ENCODE measurements around the gene POPDC2.

The POPDC2 gene

DNA sequence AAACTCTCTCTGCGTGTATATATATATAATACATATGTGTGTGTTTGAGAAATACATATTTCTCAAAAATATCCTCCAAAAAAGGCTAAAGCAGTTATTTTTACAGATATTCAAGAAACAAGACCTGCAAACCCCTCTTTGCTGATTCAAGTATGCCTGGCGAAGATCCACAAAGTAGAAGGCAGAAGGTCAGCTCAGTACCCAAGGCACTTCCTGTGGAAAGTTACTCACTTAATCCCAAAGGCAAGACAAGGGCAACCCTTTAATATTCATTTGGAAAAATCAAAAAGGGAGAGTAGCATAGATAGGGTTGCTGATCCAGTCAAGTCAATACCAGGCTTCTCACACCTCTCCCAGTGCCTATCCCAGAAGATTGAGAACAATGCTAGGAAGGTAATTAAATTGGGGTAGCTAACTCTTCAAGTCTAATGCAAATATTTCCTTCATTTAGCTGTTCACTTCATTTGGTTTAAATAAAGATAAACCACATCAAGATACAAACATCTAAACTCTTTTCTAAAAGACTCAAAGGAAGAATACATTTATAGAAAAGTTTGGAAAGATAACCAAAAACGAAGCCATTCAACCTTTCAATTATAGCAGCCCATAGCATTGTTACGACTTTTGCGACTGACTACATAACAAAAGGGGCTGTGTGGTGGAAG, 9.6 kb upstream of the POPDC2 start:
- DNase-seq = no peak

DNA sequence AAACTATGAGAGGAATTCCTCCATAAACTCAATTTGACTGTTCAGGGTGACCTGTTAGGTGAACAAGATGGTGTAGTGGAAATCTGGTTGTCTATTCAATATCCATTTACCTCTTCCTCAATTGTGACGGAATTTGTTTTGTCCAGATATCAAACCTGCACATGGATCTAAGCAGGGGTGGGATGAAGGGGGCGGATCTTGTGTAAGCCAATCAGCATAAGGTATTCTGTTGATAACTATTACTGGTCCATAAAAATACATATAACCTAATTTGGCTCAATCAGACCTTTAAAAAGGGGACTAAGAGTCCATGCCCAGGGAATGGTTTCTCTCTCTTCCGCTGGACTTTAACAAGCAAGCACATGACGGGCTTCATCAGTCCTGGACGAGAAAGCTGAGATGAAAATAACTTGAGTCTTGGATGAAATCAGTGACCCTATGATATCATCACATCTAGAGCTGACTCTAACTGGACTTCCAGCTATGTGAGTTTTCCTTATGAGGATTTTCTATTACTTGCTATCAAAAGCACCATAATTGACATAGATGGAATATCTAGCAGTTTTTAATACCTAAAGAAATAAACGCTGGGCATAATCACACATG, 5.7 kb upstream of the POPDC2 start:
- no peak for DNase-seq

DNA sequence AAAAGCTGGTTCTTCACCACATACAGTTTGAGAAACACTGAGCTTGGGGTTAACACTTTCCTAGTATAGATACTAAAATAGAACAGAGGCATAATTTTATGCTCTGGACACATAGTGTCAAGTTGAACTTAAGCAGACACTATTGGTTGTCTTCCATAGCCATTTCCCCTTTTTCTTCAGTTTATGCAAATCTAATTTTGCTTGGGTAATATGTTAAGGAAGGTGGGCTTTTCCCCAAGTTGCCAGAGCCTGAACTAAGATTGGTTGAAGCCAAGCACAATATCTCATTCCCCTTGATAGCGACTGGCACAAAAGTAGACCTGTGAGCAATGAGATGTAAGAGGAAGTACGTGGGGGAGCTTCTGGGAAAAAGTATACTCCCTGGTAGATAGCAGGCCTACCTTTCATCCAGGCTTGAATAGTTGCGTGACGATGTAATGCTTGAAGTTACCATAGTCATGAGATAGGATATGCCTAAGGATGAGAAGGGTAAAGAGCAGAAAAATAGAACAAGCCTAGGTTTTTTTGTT, 4.5 kb upstream of the POPDC2 start:
- DNase-seq = no peak

DNA sequence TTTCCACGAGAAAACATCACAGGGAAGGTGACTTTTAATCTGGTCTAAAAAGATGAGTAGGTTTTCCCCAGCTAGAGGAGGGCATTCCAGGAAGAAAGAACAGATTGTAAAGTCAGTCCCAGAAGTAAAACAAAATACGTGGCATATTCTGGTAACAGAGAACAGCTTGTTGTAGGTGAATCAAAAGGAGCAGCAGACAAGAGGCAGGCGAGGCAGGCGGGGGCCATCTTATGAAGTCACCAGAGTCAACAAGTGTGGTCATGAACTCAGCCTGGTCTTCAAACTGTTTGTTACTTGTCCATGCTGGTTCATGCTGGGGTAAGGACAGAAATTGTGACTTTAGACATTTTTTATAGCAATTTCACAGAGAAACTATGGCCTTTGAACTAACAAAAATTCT, 4.0 kb upstream of the POPDC2 start:
- DNase-seq = no peak

DNA sequence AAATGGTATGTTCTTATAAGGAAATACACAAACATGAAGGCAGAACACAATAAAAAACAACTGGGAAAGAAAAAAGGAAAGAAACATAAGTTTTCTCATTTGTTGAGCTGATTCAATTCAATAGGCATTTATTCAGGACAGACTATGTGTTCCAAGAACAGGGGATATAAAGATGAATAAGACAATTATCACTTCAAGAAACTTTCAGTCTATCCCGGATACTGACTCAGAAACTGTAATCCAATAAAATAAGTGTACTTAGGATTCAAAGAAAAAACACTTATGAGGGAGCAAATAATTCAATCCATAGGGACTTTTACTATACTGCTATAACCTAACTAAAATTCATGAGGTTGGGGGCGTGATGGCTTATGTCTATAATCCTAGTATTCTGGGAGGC, 3.5 kb upstream of the POPDC2 start:
- no peak for DNase-seq

DNA sequence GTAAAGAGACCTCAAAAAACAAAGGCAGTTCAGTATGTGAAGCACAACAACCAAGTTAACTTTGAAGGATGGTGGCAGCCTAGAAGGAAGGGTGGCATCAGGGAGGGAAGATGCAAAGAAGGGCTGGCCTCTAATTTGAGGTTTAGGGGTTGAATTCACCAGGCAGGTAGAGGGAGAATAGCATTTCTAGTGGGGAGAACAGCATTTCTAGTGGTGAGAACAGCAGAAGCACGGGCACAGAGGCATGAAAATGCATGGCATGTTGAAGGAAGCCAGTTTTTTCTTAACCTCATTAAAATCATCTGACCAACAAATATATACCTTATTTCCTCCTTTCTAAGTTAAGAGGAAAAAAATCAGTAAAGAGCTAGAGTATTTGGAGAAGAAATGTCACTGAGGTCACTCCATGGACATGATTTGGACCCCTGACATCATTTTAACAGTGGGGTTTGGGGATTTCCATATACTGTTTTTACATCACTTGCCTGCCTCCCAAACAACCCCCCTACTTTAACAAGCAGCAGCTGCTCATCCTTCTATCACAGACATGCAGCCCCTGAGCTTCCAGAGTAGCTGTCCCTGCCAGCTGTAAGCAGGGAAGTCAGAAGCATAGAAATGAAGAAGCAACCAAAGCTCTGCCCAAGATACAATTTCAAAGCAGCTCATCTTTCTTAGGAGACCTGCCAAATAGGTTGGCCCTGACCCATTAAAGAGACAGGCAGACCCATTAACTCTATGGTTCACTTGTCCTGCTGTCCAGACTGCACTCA, 2.4 kb upstream of the POPDC2 start:
- DNase-seq = no peak

DNA sequence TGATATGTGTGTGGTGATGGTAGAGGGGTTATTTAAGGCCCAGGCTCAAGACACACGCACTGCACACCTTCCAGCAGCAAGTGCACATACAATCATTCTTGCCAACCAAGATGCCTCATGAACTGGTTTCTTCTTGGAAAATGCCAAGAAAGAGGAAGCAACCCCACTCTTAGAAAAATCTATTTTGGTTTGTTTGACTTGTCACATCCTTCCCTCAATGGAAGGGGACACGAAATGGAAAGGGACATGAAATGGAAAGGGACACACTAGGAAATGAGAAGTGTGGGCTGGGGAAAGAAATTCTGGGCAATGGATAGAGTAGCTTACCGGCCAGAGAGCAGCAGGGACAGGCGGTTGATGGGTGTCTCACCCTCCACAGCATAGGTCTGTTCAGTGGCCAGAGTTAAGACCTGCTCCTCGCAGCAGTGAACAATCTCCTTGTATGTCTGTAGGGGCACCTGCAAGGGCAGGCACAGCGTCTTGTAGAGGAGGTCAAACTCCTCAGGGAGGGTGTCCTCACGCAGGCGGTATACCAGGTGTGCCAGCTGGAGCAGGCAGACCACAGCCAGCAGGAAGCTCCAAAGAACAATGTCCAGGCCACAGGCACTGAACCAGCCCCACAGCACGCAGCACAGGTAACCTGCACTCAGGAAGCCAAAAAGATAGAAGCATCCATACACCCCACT, 640 bp downstream of the POPDC2 start:
- DNase-seq = no peak

DNA sequence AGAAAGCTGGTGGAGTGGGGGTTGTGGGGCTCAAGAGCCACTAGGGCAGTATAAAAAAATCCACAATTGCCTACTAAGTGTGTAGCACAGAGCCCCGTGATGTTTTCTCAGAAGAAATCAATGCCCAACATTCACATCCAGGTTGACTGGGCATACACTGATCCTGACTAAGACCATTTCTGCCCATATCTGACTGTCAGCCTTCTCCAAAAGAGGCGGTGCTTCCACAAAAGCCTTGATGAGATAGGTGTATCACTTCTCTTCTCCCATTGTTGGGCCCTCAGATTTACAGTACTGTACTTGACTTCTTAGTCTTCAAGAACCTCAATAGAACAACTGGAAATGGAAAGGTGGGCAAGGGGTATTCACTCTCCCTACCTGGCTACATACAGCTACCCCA, 1.4 kb downstream of the POPDC2 start:
- no peak for DNase-seq

DNA sequence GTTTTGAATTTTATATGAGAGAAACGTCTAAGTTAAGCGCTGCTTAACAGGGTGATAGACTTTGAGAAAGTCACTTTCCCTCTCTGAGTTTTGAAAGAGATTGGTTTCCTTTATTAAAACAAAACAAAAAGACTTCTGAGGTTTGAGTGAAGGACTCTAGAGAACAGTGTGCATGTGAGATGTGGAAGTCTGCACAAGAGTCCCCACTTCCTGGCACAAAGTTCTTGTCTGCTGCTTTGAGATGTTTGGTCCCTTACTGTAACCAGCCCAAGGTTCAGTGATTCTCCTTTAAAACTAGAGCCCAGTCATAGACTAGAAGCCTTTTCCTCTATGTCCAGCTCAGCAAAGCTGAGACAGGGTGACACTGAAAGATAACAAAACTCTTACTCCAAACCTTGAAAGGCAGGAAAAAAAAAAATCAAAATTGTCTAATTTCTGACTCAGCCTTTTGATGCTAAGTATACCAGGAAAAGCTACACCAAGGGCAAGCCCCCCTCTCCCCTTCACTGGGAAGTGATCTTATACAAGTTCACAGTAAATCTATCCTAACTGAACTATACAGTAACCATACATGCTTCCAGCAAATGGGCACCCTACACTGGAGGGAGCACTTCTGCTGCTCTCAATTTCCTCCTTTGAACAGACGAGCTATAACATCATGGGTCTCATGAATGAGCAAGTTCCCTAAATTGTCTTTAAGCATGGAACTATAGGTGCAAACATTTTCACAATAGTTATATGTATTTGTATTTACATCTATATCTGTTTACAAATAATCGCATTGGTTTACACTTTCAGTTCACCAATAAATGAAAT, 2.3 kb downstream of the POPDC2 start:
- no peak for DNase-seq

DNA sequence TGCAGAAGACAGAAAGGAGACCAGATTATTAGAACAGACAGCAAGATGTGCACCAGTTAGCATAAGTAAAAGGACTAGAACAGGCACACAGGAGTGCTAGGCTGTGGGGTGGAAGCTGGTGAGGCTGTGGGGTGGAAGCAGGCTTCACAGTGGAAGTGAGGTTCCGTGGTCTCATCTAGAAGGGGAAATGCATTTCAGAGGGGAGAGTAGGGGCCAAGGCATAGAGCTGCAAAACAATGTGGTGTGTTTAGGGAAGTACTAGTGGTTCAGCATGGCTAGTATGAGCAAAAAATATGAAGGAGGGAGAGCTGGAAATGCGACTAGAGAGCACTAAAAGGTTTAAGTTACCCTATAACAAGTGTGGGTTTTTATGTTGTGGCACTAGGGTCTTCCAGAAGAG, 6.5 kb downstream of the POPDC2 start:
- DNase-seq = no peak

DNA sequence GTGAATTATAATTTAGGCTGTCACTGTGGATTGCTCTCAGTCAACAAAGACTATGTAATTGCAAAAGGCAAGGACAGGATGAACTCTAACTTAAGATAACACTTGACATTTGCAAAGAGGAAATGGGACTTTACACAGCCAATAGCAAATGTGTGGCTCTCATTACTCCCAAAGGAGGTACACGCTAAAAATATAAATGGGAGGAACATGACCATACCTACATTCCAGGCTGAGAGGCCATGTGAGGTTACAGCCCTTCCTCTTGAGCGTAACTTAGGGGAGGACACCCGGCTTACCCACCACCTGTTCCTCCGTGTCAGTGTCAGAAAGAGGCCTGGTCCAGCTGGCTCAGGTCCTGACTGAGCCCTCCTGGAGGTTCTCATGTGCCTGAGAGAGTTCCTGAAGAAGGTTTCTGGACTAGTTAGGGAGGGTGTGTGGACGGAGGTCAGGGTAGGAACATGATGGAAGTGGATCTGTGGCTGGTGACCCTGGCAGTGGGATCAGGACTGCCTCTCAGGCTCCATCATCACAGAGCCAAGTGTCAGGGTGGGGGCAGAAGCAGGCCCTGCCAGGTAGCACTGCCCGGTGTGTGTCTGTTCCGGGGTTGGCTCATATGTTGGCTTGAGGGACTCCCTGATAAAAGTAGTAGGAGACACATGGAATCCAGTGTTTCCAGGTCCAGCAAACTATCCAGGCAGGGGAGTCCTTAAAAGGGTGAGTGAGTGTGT, 7.9 kb downstream of the POPDC2 start:
- no peak for DNase-seq

DNA sequence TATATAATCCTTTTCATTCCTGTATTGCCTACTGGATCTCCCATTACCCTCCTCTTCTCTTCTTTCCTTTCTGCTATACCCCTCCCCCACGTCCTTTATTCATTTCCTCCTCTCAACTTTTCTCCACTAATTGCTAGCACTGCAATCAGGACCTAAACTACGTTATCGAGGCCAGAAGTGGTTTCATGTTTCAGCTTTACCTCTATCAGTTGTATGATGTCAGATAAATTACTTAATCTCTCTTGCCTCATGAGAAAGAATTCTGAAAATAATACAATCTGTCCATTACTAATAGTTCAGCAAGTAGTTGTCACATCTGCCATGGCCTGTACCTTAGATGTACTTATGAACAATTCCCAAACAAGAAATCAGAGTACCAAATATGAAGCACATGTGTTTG, 10.6 kb downstream of the POPDC2 start:
- DNase-seq = no peak

DNA sequence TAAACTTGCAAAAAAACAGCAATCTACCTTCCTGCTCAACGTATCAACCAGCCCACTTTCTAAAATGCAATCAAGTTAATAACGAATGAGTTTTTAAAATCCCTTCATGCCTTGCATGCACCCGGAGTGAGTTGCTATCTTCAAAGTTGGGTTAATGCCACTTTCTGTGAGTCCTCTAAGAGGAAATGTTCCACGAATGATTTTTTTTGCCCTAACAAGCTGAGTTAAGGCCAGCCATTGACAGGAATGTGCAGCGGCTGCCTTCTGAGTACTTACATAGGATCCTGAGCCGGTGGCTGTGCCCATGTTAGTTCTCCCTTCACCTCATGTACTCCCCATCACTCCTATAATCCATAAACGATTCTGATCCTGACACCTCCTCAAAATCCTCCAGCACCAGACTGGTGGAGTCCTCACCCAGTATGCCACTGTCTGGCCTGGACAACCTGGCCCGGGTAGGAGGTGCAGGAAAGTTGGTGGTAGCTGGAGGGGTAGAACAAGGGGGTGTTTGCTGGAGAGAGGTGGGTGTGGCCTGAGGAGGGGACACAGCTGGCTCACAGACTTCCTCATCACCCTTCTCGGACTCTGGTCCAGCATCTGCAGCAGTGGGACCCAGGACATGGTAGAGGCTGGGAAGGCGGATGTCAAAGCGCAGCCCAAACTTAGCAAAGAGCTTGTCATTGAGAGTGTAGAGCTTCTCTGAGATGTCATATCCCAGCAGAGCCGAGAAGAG, 12.4 kb downstream of the POPDC2 start:
- DNase-seq = no peak

DNA sequence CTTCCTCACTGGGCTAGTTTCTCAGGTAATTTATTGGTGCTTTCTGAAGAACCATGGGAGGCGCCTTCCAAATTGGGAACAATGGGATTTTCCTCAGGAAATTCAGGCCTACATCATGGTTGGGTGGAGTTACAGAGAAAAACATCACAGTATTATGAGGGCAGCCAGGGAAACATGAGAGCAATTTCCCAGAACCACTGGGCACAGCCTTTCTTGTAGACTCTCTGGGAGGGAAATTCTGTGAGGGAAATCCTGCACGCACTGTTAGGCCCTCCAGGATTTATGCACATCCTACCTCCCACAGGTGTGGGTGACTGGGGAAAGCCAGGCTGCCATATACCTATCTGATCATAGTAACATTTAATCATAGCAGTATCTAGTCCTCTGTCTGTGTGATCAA, 13.2 kb downstream of the POPDC2 start:
- no peak for DNase-seq

DNA sequence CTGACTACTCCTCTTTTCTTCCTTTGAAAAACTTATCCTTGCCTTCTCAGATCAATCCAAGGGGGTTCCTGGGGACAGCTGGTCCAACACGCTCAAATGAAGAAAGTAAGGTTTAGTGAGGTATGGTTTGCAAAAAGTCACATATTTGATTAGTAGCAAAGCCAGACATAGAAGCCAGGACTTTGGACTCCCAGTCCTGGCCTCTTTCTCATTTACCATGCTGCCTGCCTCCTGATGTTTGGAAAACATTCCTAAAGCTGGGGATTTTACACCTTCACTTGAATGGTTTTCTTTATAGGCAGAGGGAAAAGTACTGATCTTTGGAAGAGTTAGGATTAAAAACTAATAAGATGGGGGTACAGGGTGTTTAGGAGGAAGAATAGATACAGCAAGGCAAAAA, 14.6 kb downstream of the POPDC2 start:
- no peak for DNase-seq

DNA sequence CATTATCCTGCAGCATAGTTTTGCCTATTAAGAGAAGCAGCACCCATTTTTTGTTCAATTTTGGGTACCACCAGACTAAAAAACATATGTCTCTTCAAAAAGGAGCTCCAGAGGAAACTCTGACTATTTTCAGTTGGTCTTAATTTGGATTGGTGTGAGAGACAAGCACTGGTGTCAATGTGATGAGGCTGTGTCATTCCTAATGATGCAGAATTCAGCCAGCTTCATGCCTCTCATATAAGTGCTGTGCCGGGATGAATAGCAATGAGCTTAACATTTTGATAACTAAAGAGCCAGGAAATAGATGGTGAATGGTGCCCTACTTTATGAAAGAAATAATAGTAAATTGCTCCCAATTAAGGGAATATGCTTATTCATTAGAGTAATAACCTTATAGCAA, 15.9 kb downstream of the POPDC2 start:
- DNase-seq = no peak

DNA sequence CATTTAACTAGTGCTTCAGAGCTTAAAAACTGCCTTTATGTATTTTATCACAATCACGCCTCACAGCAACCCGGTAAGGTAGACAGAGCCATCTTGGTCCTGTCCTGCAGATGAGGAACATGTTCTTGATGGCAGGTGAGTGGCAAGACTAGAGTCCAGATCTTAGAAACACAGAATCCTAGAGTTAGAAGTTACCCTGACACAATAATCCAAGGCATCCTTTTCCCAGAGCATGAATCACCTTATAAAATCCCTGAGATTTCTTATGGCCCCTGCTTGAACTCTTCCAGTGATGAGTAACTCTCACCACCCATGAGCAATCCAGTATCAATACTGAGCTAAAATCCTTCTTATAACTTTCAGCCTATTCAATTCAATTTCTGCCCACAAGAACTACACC, 16.9 kb downstream of the POPDC2 start:
- no peak for DNase-seq

DNA sequence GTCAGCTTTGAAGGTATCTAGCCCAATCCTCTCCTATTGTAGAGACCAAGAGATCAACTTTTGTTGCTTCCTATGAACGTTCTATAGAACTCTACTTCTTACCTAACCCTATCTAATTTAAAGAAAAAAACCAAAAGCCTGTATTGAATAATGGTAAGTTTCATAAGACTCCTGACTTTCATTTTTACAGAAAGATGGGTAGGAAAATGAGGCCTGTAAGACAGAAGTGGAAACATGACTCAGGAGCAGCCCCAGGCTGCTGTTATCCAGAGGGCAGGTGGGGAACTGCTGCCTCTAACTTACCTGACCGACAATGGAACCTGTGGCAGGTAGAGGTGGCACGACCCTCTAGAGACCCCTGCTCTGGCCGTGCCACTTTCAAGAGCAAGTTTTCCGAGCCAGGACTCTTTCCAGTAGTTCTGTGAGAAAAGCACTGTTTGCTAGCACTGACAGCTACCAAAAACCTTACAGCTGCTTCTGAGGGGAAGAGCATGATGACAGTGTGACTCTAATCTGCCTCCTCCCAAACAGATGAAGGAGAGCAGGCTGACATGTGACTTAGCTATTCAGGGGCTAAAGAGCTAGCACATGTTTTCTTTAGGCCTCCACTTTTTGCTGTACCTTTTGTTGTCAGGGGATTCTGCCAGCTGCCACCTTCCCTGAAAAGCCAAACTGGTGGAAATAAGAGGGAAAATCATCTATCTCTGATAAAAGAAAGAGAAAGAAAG, 17.5 kb downstream of the POPDC2 start:
- no peak for DNase-seq

DNA sequence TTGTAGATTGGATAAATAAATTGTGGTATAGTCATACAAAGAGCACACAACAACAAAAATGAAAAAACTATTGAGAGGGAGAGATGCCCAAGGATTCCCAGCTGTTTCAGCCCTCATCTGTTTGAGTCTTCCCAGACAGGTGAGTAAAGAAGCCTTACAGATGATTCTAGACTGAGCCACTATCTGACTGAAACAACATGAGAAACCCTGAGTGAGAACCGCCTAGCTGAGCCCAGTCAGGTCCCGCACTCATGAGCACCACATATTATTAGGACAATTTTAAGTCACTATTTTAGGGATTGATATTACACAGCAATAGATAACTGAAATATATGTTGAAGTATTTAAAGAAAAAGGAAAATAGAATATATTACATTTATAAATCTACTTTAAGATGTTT, 19.0 kb downstream of the POPDC2 start:
- DNase-seq = no peak
